Stimulated activated CD4-positive, alpha-beta T cell treated with anti-CD3 and anti-CD28 coated beads, Interleukin-15, amount 100 ng/mL, for 24 hours (primary cell): Measurements from ENCODE around the gene IPO5.

Experiments used
- DNase-seq: peaks from one replicate; pipeline ENCODE4 v3.0.0-alpha.2; 2020

Gene IPO5

GRCh38 chr13:98066636-98067035, 113.2 kb downstream of the IPO5 start:
- no peak for DNase-seq

GRCh38 chr13:98068521-98068920, 115.0 kb downstream of the IPO5 start:
- DNase-seq, result no peak

- DNase-seq, result no peak
These were observed 116.5 kb downstream of the IPO5 start for GRCh38 chr13:98069985-98070384.

- no peak for DNase-seq
These were observed 117.8 kb downstream of the IPO5 start for GRCh38 chr13:98071316-98071715.

GRCh38 chr13:98072476-98072875, 119.0 kb downstream of the IPO5 start:
- no peak for DNase-seq
